Stimulated activated CD4-positive, alpha-beta T cell treated with anti-CD3 and anti-CD28 coated beads, Interleukin-12 subunit alpha, Interleukin-12 subunit beta, amount 100 ng/mL, for 24 hours (primary cell): ENCODE results near the gene CNFN.
"Not testable (repeated sequence)": the region's sequence is repeated elsewhere in the genome, so short reads cannot be mapped to it uniquely, and the experiment has no call there.

Source experiments
- DNase-seq, 2 experiments: peaks; one replicate each; pipeline ENCODE4 v3.0.0-alpha.2; 2020; ENCODE audit warnings: low read depth in 2 of 2

CNFN gene

GRCh38 chr19:42351079-42351735, 38.9 kb downstream of the CNFN start:
- DNase-seq, result no peak

GRCh38 chr19:42350417-42350816, 39.7 kb downstream of the CNFN start:
- DNase-seq, result no peak

GRCh38 chr19:42349378-42350107, 40.6 kb downstream of the CNFN start:
- no peak for DNase-seq

GRCh38 chr19:42348211-42348610, 41.9 kb downstream of the CNFN start:
- DNase-seq, result no peak

- DNase-seq, result no peak
Measured at GRCh38 chr19:42345191-42345812, 44.8 kb downstream of the CNFN start.

GRCh38 chr19:42344336-42344893, 45.7 kb downstream of the CNFN start:
- no peak for DNase-seq

- DNase-seq, result no peak
Measured at GRCh38 chr19:42343344-42344110, 46.6 kb downstream of the CNFN start.

- not testable (repeated sequence) for DNase-seq
Measured at GRCh38 chr19:42339922-42340321, 50.2 kb downstream of the CNFN start.

- not testable (repeated sequence) for DNase-seq
Measured at GRCh38 chr19:42339126-42339860, 50.8 kb downstream of the CNFN start.
